Activated T-helper 1 cell treated with anti-CD3 and anti-CD28 coated beads, Interleukin-12 subunit alpha, Interleukin-12 subunit beta, Interleukin-2, Interleukin-4 antibody, amounts not matched to agents 30 ng/mL and 10 ng/mL and 1 ng/mL, durations not matched to agents 14 hours and 24 hours and 36 hours (primary cell): ENCODE results near the gene CCL26. TPM values are rescaled to one million over a fixed set of nuclear protein-coding genes. Genes with fewer than 3 reads are reported as not detected.
A peak's percentile ranks its signal among the peaks of the same experiment; 100 is the strongest.
"Not testable (repeated sequence)": the region's sequence is repeated elsewhere in the genome, so short reads cannot be mapped to it uniquely, and the experiment has no call there.

Experiments used
- DNase-seq: peaks from one replicate; pipeline ENCODE4 v3.0.0; 2021; ENCODE audit warnings: low spot score
- H3K27ac Mint-ChIP-seq: one replicate; pipeline ENCODE4 v1.8.0; 2021; ENCODE audit warnings: mild to moderate bottlenecking, mixed read lengths
- H3K27me3 Mint-ChIP-seq: one replicate; pipeline ENCODE4 v1.8.0; 2022; ENCODE audit warnings: mild to moderate bottlenecking, moderate library complexity, mixed read lengths; ENCODE audit not compliant: insufficient read depth
- H3K36me3 Mint-ChIP-seq: one replicate; pipeline ENCODE4 v1.8.0; 2021; ENCODE audit warnings: low read depth, mixed read lengths
- H3K4me1 Mint-ChIP-seq: one replicate; pipeline ENCODE4 v1.8.0; 2021; ENCODE audit warnings: low read depth, mixed read lengths
- H3K4me3 Mint-ChIP-seq: one replicate; pipeline ENCODE4 v1.8.0; 2021; ENCODE audit warnings: mild to moderate bottlenecking, moderate library complexity, mixed read lengths
- H3K9me3 Mint-ChIP-seq: one replicate; pipeline ENCODE4 v1.8.0; 2021; ENCODE audit warnings: mixed read lengths
- intact Hi-C: fragments of 100-400 bp; cut with micrococcal nuclease; formaldehyde crosslinking; loops from one replicate; pipeline ENCODE4 v1.15.1; 2024
- total RNA-seq: library from RNA; stranded (reverse); gene quantifications from 2 replicates; pipeline ENCODE4 v1.2.3, GENCODE V29; 2022

Gene CCL26
- total RNA-seq, 1 donor from 2014 or later: not detected

- H3K9me3 Mint-ChIP-seq: no peaks in the 10 kb centered on the region
- H3K27me3 Mint-ChIP-seq: no peaks in the 10 kb centered on the region
- H3K4me1 Mint-ChIP-seq: peaks cover 12% of the 10 kb centered on the region
- H3K36me3 Mint-ChIP-seq: no peaks in the 10 kb centered on the region
- intact Hi-C loops: no loop called here
- peak overlapping the region; percentile 8 for H3K27ac Mint-ChIP-seq
- H3K4me3 Mint-ChIP-seq: no peak overlapping the region
- no peak for DNase-seq
Observed at GRCh38 chr7:75729851-75730274, 42.1 kb downstream of the CCL26 start.

DNA sequence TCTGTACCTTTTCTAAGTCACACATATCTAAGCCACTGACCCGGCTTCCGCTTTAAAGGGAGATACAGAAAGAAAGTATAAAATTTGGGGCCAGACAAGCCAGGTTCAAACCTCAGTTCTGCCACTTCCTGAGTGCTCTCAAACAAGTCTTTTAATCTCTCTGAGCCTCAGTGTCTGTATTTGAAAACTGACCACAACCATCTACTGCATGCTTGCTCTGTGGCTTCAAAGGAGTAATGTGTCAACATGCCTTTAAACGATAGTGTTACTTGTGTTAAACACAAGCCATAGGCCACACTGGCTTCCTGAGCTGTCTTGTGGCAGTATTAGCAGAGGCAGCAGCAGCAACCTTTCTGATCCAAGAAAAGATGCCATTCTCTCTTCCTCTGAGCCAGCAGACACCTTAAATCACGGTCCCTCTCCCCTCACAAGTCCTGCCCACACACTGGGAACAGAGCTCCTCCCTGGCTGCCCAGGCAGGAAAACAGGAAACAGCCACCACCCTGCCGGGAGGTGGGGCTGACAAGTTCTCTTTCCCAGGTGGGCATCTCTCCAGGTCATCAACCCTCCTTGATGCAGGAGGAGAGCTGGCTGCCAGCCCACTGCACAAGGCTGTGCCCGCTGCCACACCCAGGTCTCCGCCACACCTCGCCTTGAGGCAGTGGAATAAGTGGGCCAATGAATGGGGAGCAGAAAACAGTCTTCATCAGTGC, 44.0 kb downstream of the CCL26 start:
- Mint-ChIP-seq H3K9me3 (no peaks in the 10 kb centered on the region), H3K36me3 (no peaks in the 10 kb centered on the region), H3K27me3 (no peaks in the 10 kb centered on the region), H3K4me1 (peaks cover 12% of the 10 kb centered on the region), H3K4me3 (no peak overlapping the region), H3K27ac (no peak overlapping the region)
- intact Hi-C loops: no loop called here
- no peak for DNase-seq

GRCh38 chr7:75727351-75727750, 44.7 kb downstream of the CCL26 start:
- intact Hi-C loops, H3K27me3 Mint-ChIP-seq, DNase-seq, H3K27ac Mint-ChIP-seq, H3K9me3 Mint-ChIP-seq, H3K36me3 Mint-ChIP-seq, H3K4me3 Mint-ChIP-seq: not testable (repeated sequence)
- H3K4me1 Mint-ChIP-seq: peaks cover 12% of the 10 kb centered on the region

DNA sequence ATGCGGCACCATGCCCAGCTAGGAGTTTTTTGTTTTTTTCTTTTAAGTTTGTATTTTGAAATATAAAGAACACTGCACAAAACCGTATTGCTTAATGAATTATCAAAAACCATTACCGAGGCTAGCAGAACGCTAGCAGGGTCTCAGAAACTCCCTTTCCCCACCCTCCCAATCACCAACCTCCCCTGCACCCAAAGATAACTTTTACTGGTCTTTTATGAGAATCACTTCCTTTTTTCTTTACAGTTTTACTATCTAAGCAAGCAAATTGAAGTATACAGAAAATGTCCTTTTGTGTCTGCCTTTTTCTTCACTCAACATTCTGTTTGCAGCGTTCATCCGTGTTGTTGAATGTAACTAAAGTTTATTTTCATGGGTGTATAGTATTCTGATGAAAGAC, 46.7 kb downstream of the CCL26 start:
- no peaks in the 10 kb centered on the region for H3K27me3 Mint-ChIP-seq
- no peaks in the 10 kb centered on the region for H3K9me3 Mint-ChIP-seq
- H3K27ac Mint-ChIP-seq: no peak overlapping the region
- H3K36me3 Mint-ChIP-seq: no peaks in the 10 kb centered on the region
- H3K4me1 Mint-ChIP-seq: peaks cover 12% of the 10 kb centered on the region
- intact Hi-C loops: no loop called here
- DNase-seq: no peak
- H3K4me3 Mint-ChIP-seq: no peak overlapping the region

DNA sequence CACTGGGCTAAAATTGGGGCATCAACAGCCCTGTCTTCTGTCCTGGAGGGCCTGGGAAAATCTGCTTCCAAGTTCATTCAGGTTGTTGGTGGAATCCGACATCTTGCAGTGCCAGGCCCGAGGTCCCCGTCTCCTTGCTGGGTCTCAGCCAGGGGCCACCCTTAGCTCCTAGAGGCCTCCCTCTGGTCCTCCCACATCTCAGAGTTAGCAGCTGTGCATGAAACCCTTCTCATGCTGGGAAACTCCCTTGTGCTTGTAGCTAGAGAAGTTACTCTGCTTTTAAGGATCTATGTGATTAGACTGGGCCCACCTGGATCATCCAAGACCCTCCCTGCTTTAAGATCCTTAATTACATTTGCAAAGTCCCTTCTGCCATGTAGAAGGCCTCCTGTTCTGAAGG, 48.6 kb downstream of the CCL26 start:
- H3K36me3 Mint-ChIP-seq: no peaks in the 10 kb centered on the region
- no peaks in the 10 kb centered on the region for H3K9me3 Mint-ChIP-seq
- no peak overlapping the region for H3K4me3 Mint-ChIP-seq
- no peaks in the 10 kb centered on the region for H3K27me3 Mint-ChIP-seq
- H3K4me1 Mint-ChIP-seq: peaks cover 8% of the 10 kb centered on the region
- DNase-seq: no peak
- no peak overlapping the region for H3K27ac Mint-ChIP-seq
- intact Hi-C loops: no loop called here

DNA sequence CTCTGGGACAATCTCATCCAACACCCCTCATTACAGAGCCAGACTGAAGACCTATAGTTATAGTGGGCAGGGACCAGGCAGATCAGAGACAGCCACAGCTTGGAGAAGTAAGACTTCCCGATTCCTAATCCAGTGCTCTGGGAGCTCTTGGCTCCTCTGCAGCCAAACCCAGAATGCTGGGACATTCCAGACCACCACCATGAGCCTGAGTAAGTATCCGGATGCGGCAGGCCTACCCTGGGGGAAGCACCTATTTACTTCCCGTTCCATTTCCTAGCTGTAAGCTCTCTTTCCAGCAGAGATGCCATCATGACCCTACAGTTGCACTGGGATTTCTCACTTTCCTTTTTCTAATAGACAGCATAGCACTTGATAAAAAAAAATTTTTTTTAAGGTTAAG, 49.6 kb downstream of the CCL26 start:
- no peaks in the 10 kb centered on the region for H3K4me1 Mint-ChIP-seq
- no peaks in the 10 kb centered on the region for H3K27me3 Mint-ChIP-seq
- H3K9me3 Mint-ChIP-seq: no peaks in the 10 kb centered on the region
- DNase-seq: no peak
- H3K36me3 Mint-ChIP-seq: no peaks in the 10 kb centered on the region
- no peak overlapping the region for H3K4me3 Mint-ChIP-seq
- H3K27ac Mint-ChIP-seq: no peak overlapping the region
- intact Hi-C loops: no loop called here

DNA sequence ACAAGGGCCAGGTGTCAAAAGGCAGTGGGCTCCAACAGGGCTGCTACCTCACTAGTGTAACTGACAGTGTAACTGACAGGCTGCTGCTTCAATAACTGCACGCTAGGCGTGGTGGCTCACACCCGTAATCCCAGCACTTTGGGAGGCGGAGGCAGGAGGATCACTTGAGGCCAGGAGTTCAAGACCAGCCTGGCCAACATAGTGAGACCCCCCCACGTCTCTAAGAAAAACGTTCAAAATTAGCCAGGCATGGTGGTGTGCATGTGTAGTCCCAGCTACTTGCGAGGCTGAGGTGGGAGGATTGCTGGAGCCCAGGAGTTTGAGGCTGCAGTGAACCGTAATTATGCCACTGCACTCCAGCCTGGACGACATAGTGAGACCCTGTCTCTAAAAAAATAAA, 50.1 kb downstream of the CCL26 start:
- DNase-seq, H3K4me1 Mint-ChIP-seq, H3K27ac Mint-ChIP-seq, H3K4me3 Mint-ChIP-seq, H3K36me3 Mint-ChIP-seq, H3K9me3 Mint-ChIP-seq, intact Hi-C loops, H3K27me3 Mint-ChIP-seq: not testable (repeated sequence)

DNA sequence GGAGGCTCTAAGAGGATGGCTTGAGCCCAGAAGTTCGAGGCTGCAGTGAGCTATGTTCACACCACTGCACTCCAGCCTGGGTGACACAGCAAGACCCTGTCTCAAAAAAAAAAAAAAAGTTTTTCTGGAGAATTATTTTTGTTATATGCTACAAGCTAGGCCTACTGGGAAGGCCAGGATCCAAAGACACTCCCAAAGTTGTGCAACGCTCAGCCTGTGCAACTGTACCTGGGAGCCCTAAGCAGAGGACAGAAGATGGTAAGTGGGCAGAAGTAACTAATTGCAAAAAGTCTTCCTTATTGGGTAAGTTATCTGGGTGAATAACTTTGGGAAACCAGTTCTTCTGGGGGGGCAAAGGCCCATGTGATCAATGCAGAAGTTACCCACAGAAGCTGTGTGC, 50.6 kb downstream of the CCL26 start:
- no peaks in the 10 kb centered on the region for H3K36me3 Mint-ChIP-seq
- H3K27ac Mint-ChIP-seq: no peak overlapping the region
- no peaks in the 10 kb centered on the region for H3K9me3 Mint-ChIP-seq
- no peaks in the 10 kb centered on the region for H3K27me3 Mint-ChIP-seq
- no peaks in the 10 kb centered on the region for H3K4me1 Mint-ChIP-seq
- no peak overlapping the region for H3K4me3 Mint-ChIP-seq
- no peak for DNase-seq
- intact Hi-C loops: no loop called here

DNA sequence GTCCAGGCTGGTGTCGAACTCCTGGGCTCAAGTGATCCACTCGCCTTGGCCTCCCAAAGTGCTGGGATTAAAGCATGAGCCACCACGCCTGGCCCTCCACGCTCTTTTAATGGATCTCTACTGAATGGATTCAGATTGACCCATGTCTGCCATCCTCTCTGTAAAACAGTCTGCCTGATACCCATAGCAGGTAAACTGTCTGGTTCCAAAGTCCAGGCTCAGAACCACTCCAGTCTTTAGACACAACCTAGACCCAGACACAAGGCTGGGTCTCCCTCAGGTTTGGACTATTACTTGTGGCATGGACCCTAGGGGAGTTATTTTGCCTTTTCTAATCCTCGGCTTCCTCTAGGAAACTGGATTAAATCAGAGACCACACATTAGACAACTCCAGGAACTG, 52.4 kb downstream of the CCL26 start:
- Mint-ChIP-seq H3K9me3 (no peaks in the 10 kb centered on the region), H3K4me3 (no peak overlapping the region), H3K27me3 (no peaks in the 10 kb centered on the region), H3K36me3 (no peaks in the 10 kb centered on the region), H3K4me1 (no peaks in the 10 kb centered on the region), H3K27ac (no peak overlapping the region)
- intact Hi-C loops: no loop called here
- no peak for DNase-seq

Other genes with a start within 250 kb of the CCL26 start
- 2.3 and 3.3 TPM in 2 replicates for gene HIP1, start 33.3 kb downstream of the CCL26 start, total RNA-seq
- not detected in 2 replicates for gene CCL24, start 41.6 kb upstream of the CCL26 start, total RNA-seq
- 59.9 and 63.9 TPM in 2 replicates for gene RHBDD2, start 106.8 kb upstream of the CCL26 start, total RNA-seq
- 84.4 and 91.2 TPM in 2 replicates for gene POR, start 142.9 kb upstream of the CCL26 start, total RNA-seq
- 44.3 and 49.9 TPM in 2 replicates for gene TMEM120A, start 222.4 kb upstream of the CCL26 start, total RNA-seq